SK-N-MC (cell line): ENCODE results near the gene GALNT7.

Experiments used
- EZH2 ChIP-seq: fragments of 200-600 bp; sonication (generic); IDR thresholded peaks from one replicate; pipeline ENCODE4 v1.6.1; 2017; ENCODE audit warnings: antibody characterized with exemption
- FOXP2 ChIP-seq: optimal IDR thresholded peaks from 2 replicates; pipeline ENCODE3; 2011; ENCODE audit warnings: mild to moderate bottlenecking, moderate library complexity; ENCODE audit not compliant: insufficient read depth; ENCODE audit errors: extremely low read length, control extremely low read depth

- no peak for TF ChIP-seq EZH2
- TF ChIP-seq FOXP2, result no peak
These were observed 100.7 kb downstream of the GALNT7 start for GRCh38 chr4:173269280-173269679.
